Measurements from ENCODE around the gene SYT12.
A peak's percentile ranks its signal among the peaks of the same experiment; 100 is the strongest.

The SYT12 gene

GRCh38 chr11:67055812-67056211 lies 32.9 kb downstream of the SYT12 start:
- no peak for DNase-seq
- no peak for TF ChIP-seq CTCF (IDR thresholded peaks at IDR 0.05)
- Histone ChIP-seq H3K27ac (peak overlapping the region; percentile 85), H3K4me3 (peak overlapping the region; percentile 68 to 81), H3K9me3 (no peaks in the 10 kb centered on the region), H3K36me3 (no peaks in the 10 kb centered on the region), H3K27me3 (no peaks in the 10 kb centered on the region), H3K4me1 (peaks cover 0 to 53% (median 40%) of the 10 kb centered on the region in 4 donors)
- intact Hi-C loops (cut with DNase I; ENCODE audit: low total_unique reads): no loop called here

GRCh38 chr11:67056267-67057204 lies 33.6 kb downstream of the SYT12 start, which contains the start of gene RHOD:
Gene RHOD (plus strand): TSS chr11:67056847. CDS start chr11:67056903, 56 bp downstream.
- no peak for TF ChIP-seq CTCF (IDR thresholded peaks at IDR 0.05)
- no peaks in the 10 kb centered on the region for H3K27me3 ChIP-seq
- DNase-seq: peak in 1 of 2 donors; percentile 80
- peak within 1 kb of the TSS; percentile 68 to 81 for H3K4me3 ChIP-seq
- no peaks in the 10 kb centered on the region for H3K36me3 ChIP-seq
- peaks cover 0 to 53% (median 40%) of the 10 kb centered on the region in 4 donors for H3K4me1 ChIP-seq
- intact Hi-C loops (cut with DNase I; ENCODE audit: low total_unique reads): no loop called here
- no peaks in the 10 kb centered on the region for H3K9me3 ChIP-seq
- H3K27ac ChIP-seq: peak within 1 kb of the TSS; percentile 85

GRCh38 chr11:67057205-67057672 lies 34.3 kb downstream of the SYT12 start:
- H3K27me3 ChIP-seq: no peaks in the 10 kb centered on the region

GRCh38 chr11:67058506-67058905 lies 35.6 kb downstream of the SYT12 start:
- Histone ChIP-seq H3K27ac (no peak overlapping the region), H3K9me3 (no peaks in the 10 kb centered on the region), H3K27me3 (no peaks in the 10 kb centered on the region), H3K4me1 (peaks cover 0 to 47% (median 38%) of the 10 kb centered on the region in 4 donors), H3K4me3 (no peak overlapping the region), H3K36me3 (no peaks in the 10 kb centered on the region)
- intact Hi-C loops (cut with DNase I; ENCODE audit: low total_unique reads): no loop called here
- DNase-seq: no peak
- TF ChIP-seq CTCF (IDR thresholded peaks at IDR 0.05): no peak

More at GRCh38 chr11:67057205-67057672, 34.3 kb downstream of the SYT12 start:
- TF ChIP-seq CTCF (IDR thresholded peaks at IDR 0.05): no peak
- Histone ChIP-seq H3K36me3 (no peaks in the 10 kb centered on the region), H3K27ac (peak overlapping the region; percentile 85), H3K4me3 (peak overlapping the region; percentile 68 to 81), H3K9me3 (no peaks in the 10 kb centered on the region), H3K4me1 (peaks cover 0 to 53% (median 40%) of the 10 kb centered on the region in 4 donors)
- intact Hi-C loops (cut with DNase I; ENCODE audit: low total_unique reads): no loop called here
- peak in 1 of 2 donors; percentile 31 for DNase-seq

GRCh38 chr11:67059671-67060070 lies 36.7 kb downstream of the SYT12 start:
- no peaks in the 10 kb centered on the region for H3K9me3 ChIP-seq
- no peak overlapping the region for H3K4me3 ChIP-seq
- DNase-seq: no peak
- peaks cover 0 to 36% (median 28%) of the 10 kb centered on the region in 4 donors for H3K4me1 ChIP-seq
- H3K27ac ChIP-seq: no peak overlapping the region
- no peaks in the 10 kb centered on the region for H3K36me3 ChIP-seq
- intact Hi-C loops (cut with DNase I; ENCODE audit: low total_unique reads): loop anchor here (10.0 kb wide), 1 partner anchor 215 kb away; the partner anchor contains the start of gene RCE1
- TF ChIP-seq CTCF (IDR thresholded peaks at IDR 0.05): no peak
- H3K27me3 ChIP-seq: no peaks in the 10 kb centered on the region
